ENCODE measurements around the gene ZNF316.
A peak's percentile ranks its signal among the peaks of the same experiment; 100 is the strongest.

ZNF316 gene

GRCh38 chr7:6642239-6642839 lies 5.2 kb downstream of the ZNF316 start:
- no peak overlapping the region for H3K4me3 Mint-ChIP-seq
- no peaks in the 10 kb centered on the region for H3K27me3 Mint-ChIP-seq (ENCODE audit: low read depth, poor library complexity)
- no peak for TF ChIP-seq CTCF (IDR thresholded peaks at IDR 0.05)
- peaks cover 57% of the 10 kb centered on the region for H3K36me3 Mint-ChIP-seq (ENCODE audit: low read depth)
- no peak for DNase-seq
- no peak overlapping the region for H3K27ac Mint-ChIP-seq
- peaks cover 4% of the 10 kb centered on the region for H3K9me3 Mint-ChIP-seq
- peaks cover 41% of the 10 kb centered on the region for H3K4me1 Mint-ChIP-seq

- Mint-ChIP-seq H3K27me3 (ENCODE audit: low read depth, poor library complexity) (no peaks in the 10 kb centered on the region), H3K36me3 (ENCODE audit: low read depth) (peaks cover 60% of the 10 kb centered on the region), H3K27ac (no peak overlapping the region), H3K4me3 (no peak overlapping the region), H3K9me3 (peaks cover 4% of the 10 kb centered on the region), H3K4me1 (peaks cover 36% of the 10 kb centered on the region)
- DNase-seq: no peak
- no peak for TF ChIP-seq CTCF (IDR thresholded peaks at IDR 0.05)
Observed at GRCh38 chr7:6642861-6643640, 5.9 kb downstream of the ZNF316 start.

GRCh38 chr7:6643915-6644625 lies 7.0 kb downstream of the ZNF316 start:
- Mint-ChIP-seq H3K9me3 (peaks cover 3% of the 10 kb centered on the region), H3K27ac (no peak overlapping the region), H3K27me3 (ENCODE audit: low read depth, poor library complexity) (no peaks in the 10 kb centered on the region), H3K36me3 (ENCODE audit: low read depth) (peaks cover 52% of the 10 kb centered on the region), H3K4me3 (no peak overlapping the region), H3K4me1 (peaks cover 26% of the 10 kb centered on the region)
- no peak for DNase-seq
- no peak for TF ChIP-seq CTCF (IDR thresholded peaks at IDR 0.05)

GRCh38 chr7:6644728-6645127 lies 7.6 kb downstream of the ZNF316 start:
- Mint-ChIP-seq H3K36me3 (ENCODE audit: low read depth) (peaks cover 46% of the 10 kb centered on the region), H3K27ac (no peak overlapping the region), H3K4me1 (peaks cover 21% of the 10 kb centered on the region), H3K9me3 (no peaks in the 10 kb centered on the region), H3K4me3 (no peak overlapping the region), H3K27me3 (ENCODE audit: low read depth, poor library complexity) (no peaks in the 10 kb centered on the region)
- TF ChIP-seq CTCF (IDR thresholded peaks at IDR 0.05): no peak
- no peak for DNase-seq

DNA sequence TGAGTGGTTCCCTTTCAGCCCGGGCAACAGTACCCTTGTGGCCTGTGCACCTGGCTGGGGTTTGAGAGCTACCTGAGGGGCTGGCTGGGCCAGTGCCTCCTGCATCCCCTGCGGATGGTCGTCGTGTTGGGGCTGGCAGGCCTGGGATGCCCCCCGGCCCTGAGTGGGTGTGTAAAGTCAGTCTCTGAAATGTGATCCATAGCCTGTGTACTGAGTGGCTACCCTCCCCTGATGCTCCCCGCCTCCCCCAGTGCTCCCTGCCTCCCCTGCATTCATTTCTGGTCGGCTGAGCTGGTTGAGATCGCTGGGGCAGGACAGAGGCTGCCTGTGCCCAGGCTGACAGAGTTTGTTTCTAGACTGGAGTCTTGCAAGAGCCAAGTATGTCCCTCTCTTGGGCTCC lies 9.3 kb downstream of the ZNF316 start:
- H3K4me1 Mint-ChIP-seq: peaks cover 14% of the 10 kb centered on the region
- peaks cover 15% of the 10 kb centered on the region for H3K9me3 Mint-ChIP-seq
- no peak overlapping the region for H3K4me3 Mint-ChIP-seq
- peak; percentile 27 for DNase-seq
- H3K27ac Mint-ChIP-seq: peak overlapping the region; percentile 77
- no peaks in the 10 kb centered on the region for H3K27me3 Mint-ChIP-seq (ENCODE audit: low read depth, poor library complexity)
- peaks cover 48% of the 10 kb centered on the region for H3K36me3 Mint-ChIP-seq (ENCODE audit: low read depth)
- no peak for TF ChIP-seq CTCF (IDR thresholded peaks at IDR 0.05)

All from nephron progenitor cell (in vitro differentiated cells).